Caki2 (cell line): ENCODE data around the gene ANXA7. TPM values are rescaled to one million over a fixed set of nuclear protein-coding genes. Genes with fewer than 3 reads are reported as not detected.

Experiments used
- DNase-seq: peaks from one replicate; pipeline ENCODE4 v3.0.0-alpha.2; 2015; ENCODE audit warnings: low read depth
- in situ Hi-C: cut with HindIII; loops from 2 replicates; pipeline ENCODE4 v1.10.0; 2016; ENCODE audit warnings: low sequenced_read_pairs, low pct_unique_long_range_greater_than_20kb, mixed read lengths
- total RNA-seq: library from RNA; depleted of rRNA; stranded (reverse); fragments of >200 nt; shearing (Covaris generic); gene quantifications from 2 replicates; pipeline ENCODE4 v1.2.3, GENCODE V29; 2014; ENCODE audit warnings: low replicate concordance; rRNA removed

Gene ANXA7
- 84.4 and 96.7 TPM in 2 replicates for total RNA-seq

- DNase-seq: peak; percentile 90
- in situ Hi-C loops: no loop called here
Observed at GRCh38 chr10:73413528-73414229, at the start of gene ANXA7. ANXA7 (minus strand) TSS chr10:73414058; CDS start chr10:73400856, 13,202 bp downstream.

GRCh38 chr10:73460897-73461296 is 47.0 kb upstream of the ANXA7 start:
- in situ Hi-C loops: no loop called here
- no peak for DNase-seq

GRCh38 chr10:73459683-73460314 is 45.9 kb upstream of the ANXA7 start:
- in situ Hi-C loops: no loop called here
- DNase-seq: no peak

- in situ Hi-C loops: no loop called here
- DNase-seq: no peak
Observed at GRCh38 chr10:73456187-73456890, 42.5 kb upstream of the ANXA7 start.

- no peak for DNase-seq
- in situ Hi-C loops: no loop called here
Observed at GRCh38 chr10:73449113-73449512, 35.3 kb upstream of the ANXA7 start.

- in situ Hi-C loops: no loop called here
- no peak for DNase-seq
Observed at GRCh38 chr10:73448384-73448783, 34.5 kb upstream of the ANXA7 start.

GRCh38 chr10:73446926-73447325 is 33.1 kb upstream of the ANXA7 start:
- in situ Hi-C loops: no loop called here
- no peak for DNase-seq

GRCh38 chr10:73444457-73444856 is 30.6 kb upstream of the ANXA7 start:
- in situ Hi-C loops: no loop called here
- DNase-seq: no peak

- no peak for DNase-seq
- in situ Hi-C loops: no loop called here
Observed at GRCh38 chr10:73439605-73440312, 25.9 kb upstream of the ANXA7 start.

- in situ Hi-C loops: no loop called here
- no peak for DNase-seq
Observed at GRCh38 chr10:73439055-73439454, 25.2 kb upstream of the ANXA7 start.

- in situ Hi-C loops: no loop called here
- no peak for DNase-seq
Observed at GRCh38 chr10:73433538-73433867, 19.6 kb upstream of the ANXA7 start, which contains the start of gene MSS51. MSS51 (minus strand) TSS chr10:73433561; CDS start chr10:73428284, 5,277 bp downstream.

GRCh38 chr10:73432646-73433537 is 19.0 kb upstream of the ANXA7 start:
- DNase-seq: no peak
- in situ Hi-C loops: no loop called here

- in situ Hi-C loops: no loop called here
- DNase-seq: no peak
Observed at GRCh38 chr10:73426318-73426717, 12.5 kb upstream of the ANXA7 start.

- in situ Hi-C loops: no loop called here
- no peak for DNase-seq
Observed at GRCh38 chr10:73424478-73424877, 10.6 kb upstream of the ANXA7 start.

GRCh38 chr10:73423309-73423708 is 9.5 kb upstream of the ANXA7 start:
- no peak for DNase-seq
- in situ Hi-C loops: no loop called here

- DNase-seq: no peak
- in situ Hi-C loops: no loop called here
Observed at GRCh38 chr10:73416571-73416970, 2.7 kb upstream of the ANXA7 start.

- in situ Hi-C loops: no loop called here
- DNase-seq: no peak
Observed at GRCh38 chr10:73414230-73414945, 530 bp upstream of the ANXA7 start.
